Chondrocyte (in vitro differentiated cells): ENCODE results near the gene RAP1B. TPM values are rescaled to one million over a fixed set of nuclear protein-coding genes. Genes with fewer than 3 reads are reported as not detected.
A peak's percentile ranks its signal among the peaks of the same experiment; 100 is the strongest.

Source experiments
- DNase-seq: peaks from one replicate; pipeline ENCODE4 v3.0.0; 2021; ENCODE audit warnings: mixed read lengths, low spot score
- H3K27ac Mint-ChIP-seq: one replicate; pipeline ENCODE4 v1.8.0; 2021; ENCODE audit warnings: mild to moderate bottlenecking, moderate library complexity, mixed read lengths; ENCODE audit not compliant: unreplicated experiment
- H3K27me3 Mint-ChIP-seq: 2 replicates; pipeline ENCODE4 v1.8.0; 2021; ENCODE audit warnings: low read depth, mixed read lengths
- H3K36me3 Mint-ChIP-seq: 2 replicates; pipeline ENCODE4 v1.8.0; 2021; ENCODE audit warnings: low read depth, mixed read lengths
- H3K4me1 Mint-ChIP-seq: 2 replicates; pipeline ENCODE4 v1.8.0; 2021; ENCODE audit warnings: low read depth, mild to moderate bottlenecking, mixed read lengths
- H3K4me3 Mint-ChIP-seq: one replicate; pipeline ENCODE4 v1.8.0; 2021; ENCODE audit warnings: mild to moderate bottlenecking, moderate library complexity, mixed read lengths; ENCODE audit not compliant: unreplicated experiment
- H3K9me3 Mint-ChIP-seq: 2 replicates; pipeline ENCODE4 v1.8.0; 2021; ENCODE audit warnings: low read depth, mixed read lengths
- total RNA-seq: library from RNA; stranded (reverse); gene quantifications from 3 replicates; pipeline ENCODE4 v1.2.1, GENCODE V29; 2021
- TF ChIP-seq, protein P1 (sequence below): fragments of 200-600 bp; sonication (generic); IDR thresholded peaks from 2 replicates; pipeline ENCODE4 v1.5.0; 2021; ENCODE audit warnings: antibody characterized with exemption, mild to moderate bottlenecking, moderate library complexity

Gene RAP1B
- total RNA-seq, 1 donor from 2014 or later: 239 TPM

DNA sequence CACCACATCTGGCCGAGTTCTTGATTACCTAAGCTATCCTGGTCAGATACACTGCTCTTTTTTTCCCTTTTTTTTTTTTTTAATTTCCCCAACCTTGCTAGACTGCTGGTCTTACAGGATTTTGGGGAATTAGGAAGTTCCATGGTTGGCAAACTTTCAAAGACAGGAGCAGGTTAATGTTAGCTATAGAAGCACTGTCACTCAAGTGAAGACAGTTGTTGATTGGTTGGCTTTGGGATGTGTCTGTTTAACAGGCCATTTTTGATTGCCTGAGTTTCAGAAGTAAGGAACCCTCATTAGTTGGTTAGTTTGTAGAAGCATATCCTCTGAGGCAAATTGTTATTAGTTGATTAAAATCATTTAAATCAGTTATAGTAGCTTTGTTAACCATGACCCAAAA is 36.8 kb downstream of the RAP1B start:
- Mint-ChIP-seq H3K4me3 (no peak overlapping the region), H3K27me3 (no peaks in the 10 kb centered on the region), H3K9me3 (no peaks in the 10 kb centered on the region), H3K4me1 (peaks cover 37% of the 10 kb centered on the region), H3K27ac (peak overlapping the region; percentile 55), H3K36me3 (peaks cover 4% of the 10 kb centered on the region)
- TF ChIP-seq, protein P1, sequence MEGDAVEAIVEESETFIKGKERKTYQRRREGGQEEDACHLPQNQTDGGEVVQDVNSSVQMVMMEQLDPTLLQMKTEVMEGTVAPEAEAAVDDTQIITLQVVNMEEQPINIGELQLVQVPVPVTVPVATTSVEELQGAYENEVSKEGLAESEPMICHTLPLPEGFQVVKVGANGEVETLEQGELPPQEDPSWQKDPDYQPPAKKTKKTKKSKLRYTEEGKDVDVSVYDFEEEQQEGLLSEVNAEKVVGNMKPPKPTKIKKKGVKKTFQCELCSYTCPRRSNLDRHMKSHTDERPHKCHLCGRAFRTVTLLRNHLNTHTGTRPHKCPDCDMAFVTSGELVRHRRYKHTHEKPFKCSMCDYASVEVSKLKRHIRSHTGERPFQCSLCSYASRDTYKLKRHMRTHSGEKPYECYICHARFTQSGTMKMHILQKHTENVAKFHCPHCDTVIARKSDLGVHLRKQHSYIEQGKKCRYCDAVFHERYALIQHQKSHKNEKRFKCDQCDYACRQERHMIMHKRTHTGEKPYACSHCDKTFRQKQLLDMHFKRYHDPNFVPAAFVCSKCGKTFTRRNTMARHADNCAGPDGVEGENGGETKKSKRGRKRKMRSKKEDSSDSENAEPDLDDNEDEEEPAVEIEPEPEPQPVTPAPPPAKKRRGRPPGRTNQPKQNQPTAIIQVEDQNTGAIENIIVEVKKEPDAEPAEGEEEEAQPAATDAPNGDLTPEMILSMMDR: no peak
- no peak for DNase-seq

DNA sequence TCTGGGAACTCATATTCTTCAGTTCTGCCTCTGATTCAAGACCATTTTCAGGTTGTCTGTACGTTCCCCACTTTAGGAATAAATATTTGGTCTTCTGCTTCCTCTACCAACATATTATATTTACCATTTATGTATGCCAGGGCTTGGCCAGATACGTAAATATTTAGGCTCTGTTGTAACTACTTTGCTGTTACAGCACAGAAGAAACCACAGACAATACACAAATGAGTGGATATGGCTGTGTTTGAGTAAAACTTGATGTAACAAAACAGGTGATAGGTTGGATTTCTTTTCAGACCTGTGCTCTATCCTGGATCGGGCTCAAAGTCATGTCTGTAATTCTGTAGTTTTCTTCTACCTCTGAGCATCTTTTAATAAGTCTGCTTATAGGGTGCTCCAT is 37.5 kb downstream of the RAP1B start:
- no peak overlapping the region for H3K4me3 Mint-ChIP-seq
- no peaks in the 10 kb centered on the region for H3K27me3 Mint-ChIP-seq
- peak overlapping the region; percentile 55 for H3K27ac Mint-ChIP-seq
- peaks cover 5% of the 10 kb centered on the region for H3K36me3 Mint-ChIP-seq
- TF ChIP-seq, protein P1: no peak
- no peak for DNase-seq
- H3K4me1 Mint-ChIP-seq: peaks cover 32% of the 10 kb centered on the region
- no peaks in the 10 kb centered on the region for H3K9me3 Mint-ChIP-seq

GRCh38 chr12:68665016-68665569 is 54.4 kb downstream of the RAP1B start:
- Mint-ChIP-seq H3K4me3 (no peak overlapping the region), H3K27ac (no peak overlapping the region), H3K27me3 (no peaks in the 10 kb centered on the region), H3K4me1 (no peaks in the 10 kb centered on the region), H3K9me3 (no peaks in the 10 kb centered on the region), H3K36me3 (peaks cover 15% of the 10 kb centered on the region)
- DNase-seq: no peak
- TF ChIP-seq, protein P1: peak; percentile 40

GRCh38 chr12:68667291-68667690 is 56.6 kb downstream of the RAP1B start:
- no peak for DNase-seq
- peak overlapping the region; percentile 1 for H3K27ac Mint-ChIP-seq

DNA sequence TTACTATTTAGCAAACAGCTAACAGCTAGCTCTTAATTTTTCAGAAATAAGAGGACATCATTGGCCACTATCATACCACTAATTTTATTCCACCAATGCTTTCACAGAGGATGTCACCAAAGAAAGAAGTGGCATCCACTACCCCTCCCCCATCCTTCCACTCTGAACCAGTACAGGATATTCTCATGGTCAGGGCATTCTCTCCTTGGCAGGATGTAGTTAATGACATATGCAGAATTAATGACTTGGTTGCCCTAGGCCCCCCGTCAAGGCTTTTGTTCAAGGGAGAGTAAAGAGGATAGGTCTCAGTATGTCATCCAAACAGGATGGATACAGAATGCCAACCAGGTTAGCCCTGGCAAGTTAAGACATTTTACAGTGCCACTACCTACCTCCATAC is 57.2 kb downstream of the RAP1B start:
- Mint-ChIP-seq H3K4me1 (no peaks in the 10 kb centered on the region), H3K27me3 (no peaks in the 10 kb centered on the region), H3K27ac (no peak overlapping the region), H3K36me3 (peaks cover 7% of the 10 kb centered on the region), H3K4me3 (no peak overlapping the region), H3K9me3 (no peaks in the 10 kb centered on the region)
- DNase-seq: no peak
- TF ChIP-seq, protein P1: no peak

More at GRCh38 chr12:68667291-68667690, 56.6 kb downstream of the RAP1B start:
- Mint-ChIP-seq H3K4me1 (no peaks in the 10 kb centered on the region), H3K36me3 (peaks cover 8% of the 10 kb centered on the region), H3K4me3 (no peak overlapping the region), H3K27me3 (no peaks in the 10 kb centered on the region), H3K9me3 (no peaks in the 10 kb centered on the region)
- TF ChIP-seq, protein P1: no peak
